Hepatocyte (in vitro differentiated cells): ENCODE measurements around the gene EGR4.

Source experiments
- CTCF ChIP-seq: fragments of 200-600 bp; sonication (generic); IDR thresholded peaks from 2 replicates; pipeline ENCODE4 v1.5.1; 2016; ENCODE audit warnings: antibody characterized with exemption, mild to moderate bottlenecking; ENCODE audit not compliant: poor library complexity
- EZH2 ChIP-seq: fragments of 200-600 bp; sonication (generic); IDR thresholded peaks from 2 replicates; pipeline ENCODE4 v1.6.1; 2016; ENCODE audit warnings: antibody characterized with exemption, mild to moderate bottlenecking, borderline replicate concordance
- EZH2phosphoT487 ChIP-seq: fragments of 200-600 bp; sonication (generic); IDR thresholded peaks from one replicate; pipeline ENCODE4 v1.6.1; 2018; ENCODE audit warnings: antibody characterized with exemption, mild to moderate bottlenecking, low read depth, moderate library complexity; ENCODE audit not compliant: unreplicated experiment, severe bottlenecking

GRCh38 chr2:73260338-73260984 is 32.9 kb downstream of the EGR4 start:
- TF ChIP-seq EZH2phosphoT487 (no peak), CTCF (peak; percentile 44), EZH2 (no peak)
